H1 (cell line): ENCODE measurements around the gene EPM2A.

Experiments used
- BRCA1 ChIP-seq: IDR thresholded peaks from 2 replicates; pipeline ENCODE4 v1.6.1; 2012; ENCODE audit warnings: low read depth, low read length, improper control_type of control experiment
- CEBPB ChIP-seq: IDR thresholded peaks from 2 replicates; pipeline ENCODE4 v1.6.1; 2012; ENCODE audit warnings: low read depth, low read length
- CTCF ChIP-seq, 3 experiments: IDR thresholded peaks; 1 replicate in 2 of 3; 2 replicates in 1 of 3; pipeline versions ENCODE4 v1.5.1 to v1.6.1; 2011; ENCODE audit warnings: low read length in 3 of 3, mild to moderate bottlenecking in 3 of 3, inconsistent platforms in 2 of 3, low read depth in 1 of 3, moderate library complexity in 1 of 3; ENCODE audit not compliant: insufficient read depth in 1 of 3; ENCODE audit errors: control extremely low read depth in 1 of 3
- EP300 ChIP-seq, 2 experiments: IDR thresholded peaks; 1 replicate in 1 of 2; 2 replicates in 1 of 2; pipeline ENCODE4 v1.6.1; 2011 to 2012; ENCODE audit warnings: low read depth in 2 of 2, low read length in 2 of 2, mild to moderate bottlenecking in 2 of 2, borderline replicate concordance in 1 of 2, inconsistent platforms in 1 of 2, moderate library complexity in 1 of 2
- EZH2 ChIP-seq: fragments of 200-600 bp; sonication (generic); IDR thresholded peaks from 2 replicates; pipeline ENCODE4 v1.7.1; 2012; ENCODE audit warnings: low read depth, mild to moderate bottlenecking, moderate library complexity, low read length, inconsistent platforms; ENCODE audit not compliant: severe bottlenecking
- MAX ChIP-seq: IDR thresholded peaks from 2 replicates; pipeline ENCODE4 v1.6.1; 2012; ENCODE audit warnings: inconsistent platforms
- POLR2A ChIP-seq, 2 experiments: IDR thresholded peaks; 1 replicate in 1 of 2; 2 replicates in 1 of 2; pipeline ENCODE4 v1.6.1; 2011; ENCODE audit warnings: low read depth in 2 of 2, low read length in 2 of 2, mild to moderate bottlenecking in 2 of 2; ENCODE audit errors: control extremely low read depth in 1 of 2
- POLR2AphosphoS5 ChIP-seq: IDR thresholded peaks from 2 replicates; pipeline ENCODE4 v1.6.1; 2011; ENCODE audit warnings: low read depth, low read length
- RAD21 ChIP-seq, 2 experiments: IDR thresholded peaks in 1 of 2; conservative IDR thresholded peaks in 1 of 2; 2 replicates each; pipeline ENCODE4 v1.6.1; 2011; ENCODE audit warnings: low read depth in 2 of 2, low read length in 2 of 2, improper control_type of control experiment in 1 of 2, inconsistent platforms in 1 of 2, mild to moderate bottlenecking in 1 of 2, moderate library complexity in 1 of 2
- RFX5 ChIP-seq: IDR thresholded peaks from 2 replicates; pipeline ENCODE4 v1.6.1; 2011; ENCODE audit warnings: low read depth, low read length, improper control_type of control experiment, borderline replicate concordance
- ZNF274 ChIP-seq: IDR thresholded peaks from 2 replicates; pipeline ENCODE4 v1.7.0; 2012; ENCODE audit warnings: low read length, borderline replicate concordance; ENCODE audit errors: extremely low read depth

GRCh38 chr6:145722190-145722589 is 13.1 kb downstream of the EPM2A start:
- no peak for TF ChIP-seq RAD21 (IDR thresholded peaks at IDR 0.05 in 1 of 2, conservative IDR thresholded peaks at IDR 0.05 in 1 of 2; ENCODE audit: low read depth in 2 of 2, low read length in 2 of 2)
- no peak for TF ChIP-seq CTCF (IDR thresholded peaks at IDR 0.05; ENCODE audit: control extremely low read depth in 1 of 3, insufficient read depth in 1 of 3, low read depth in 1 of 3, low read length in 3 of 3)
- no peak for TF ChIP-seq POLR2AphosphoS5
- TF ChIP-seq ZNF274 = no peak
- TF ChIP-seq MAX = no peak
- no peak for TF ChIP-seq EZH2
- TF ChIP-seq CEBPB = no peak
- no peak for TF ChIP-seq EP300 (IDR thresholded peaks at IDR 0.05; ENCODE audit: borderline replicate concordance in 1 of 2, low read depth in 2 of 2, low read length in 2 of 2)
- no peak for TF ChIP-seq RFX5
- TF ChIP-seq POLR2A (IDR thresholded peaks at IDR 0.05; ENCODE audit: control extremely low read depth in 1 of 2, low read depth in 2 of 2, low read length in 2 of 2) = no peak
- no peak for TF ChIP-seq BRCA1
